Neutrophil (primary cell): ENCODE data around the gene BST2.

Experiments
- H3K27ac ChIP-seq: fragments of 200-600 bp; sonication (generic); 2 replicates; pipeline ENCODE4 v1.5.1; 2016; ENCODE audit warnings: mild to moderate bottlenecking, moderate library complexity
- H3K27me3 ChIP-seq: fragments of 200-600 bp; sonication (generic); 2 replicates; pipeline ENCODE4 v1.6.0; 2016; ENCODE audit warnings: mild to moderate bottlenecking
- H3K36me3 ChIP-seq: fragments of 200-600 bp; sonication (generic); 2 replicates; pipeline ENCODE4 v1.5.1; 2017
- H3K4me1 ChIP-seq, 2 experiments: fragments of 200-600 bp in 1 of 2; sonication (generic) in 1 of 2; 1 replicate in 1 of 2; 2 replicates in 1 of 2; pipeline versions ENCODE4 v1.5.1 to v1.6.1; 2013 to 2016; ENCODE audit warnings: low read depth in 1 of 2, low read length in 1 of 2, mild to moderate bottlenecking in 1 of 2, moderate library complexity in 1 of 2; ENCODE audit not compliant: control insufficient read depth in 1 of 2, insufficient read depth in 1 of 2
- H3K4me3 ChIP-seq, 2 experiments: fragments of 200-600 bp in 1 of 2; sonication (generic) in 1 of 2; 1 replicate in 1 of 2; 2 replicates in 1 of 2; pipeline ENCODE4 v1.5.1; 2013 to 2016; ENCODE audit warnings: low read depth in 1 of 2, low read length in 1 of 2, mild to moderate bottlenecking in 1 of 2, moderate library complexity in 1 of 2
- H3K9me3 ChIP-seq: fragments of 200-600 bp; sonication (generic); 2 replicates; pipeline ENCODE4 v1.5.1; 2016
- CTCF ChIP-seq: fragments of 200-600 bp; sonication (generic); IDR thresholded peaks from 2 replicates; pipeline ENCODE4 v1.5.1; 2016; ENCODE audit warnings: antibody characterized with exemption

BST2 gene

GRCh38 chr19:17359905-17360800, 45.3 kb downstream of the BST2 start:
- no peak for TF ChIP-seq CTCF
- no peak overlapping the region for H3K4me3 ChIP-seq
- H3K27me3 ChIP-seq, result peaks cover 12% of the 10 kb centered on the region
- no peak overlapping the region for H3K27ac ChIP-seq
- H3K36me3 ChIP-seq, result no peaks in the 10 kb centered on the region
- no peaks in the 10 kb centered on the region for H3K9me3 ChIP-seq
- no peaks in the 10 kb centered on the region for H3K4me1 ChIP-seq

DNA sequence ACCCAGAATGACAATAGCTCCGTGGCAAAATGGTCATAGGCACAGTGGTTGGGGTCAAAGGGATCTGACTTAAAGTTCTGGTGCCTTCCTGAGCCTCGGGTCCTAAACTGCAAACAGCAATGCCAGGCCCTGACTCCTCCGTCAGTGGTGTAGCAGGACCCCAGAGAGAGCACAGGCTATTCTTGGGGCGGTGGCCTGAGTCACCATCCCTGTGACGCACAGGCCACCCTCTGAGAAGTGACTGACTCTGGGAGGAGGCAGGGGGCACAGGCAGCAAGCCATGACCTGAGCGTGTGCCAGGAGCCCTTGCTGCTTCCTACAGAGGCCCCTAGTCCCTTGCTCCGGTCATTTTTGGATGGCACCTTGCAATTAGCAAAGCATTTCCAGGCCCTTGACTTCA, 47.0 kb downstream of the BST2 start:
- Histone ChIP-seq H3K27me3 (peaks cover 16% of the 10 kb centered on the region), H3K36me3 (no peaks in the 10 kb centered on the region), H3K4me3 (no peak overlapping the region), H3K27ac (no peak overlapping the region), H3K4me1 (no peaks in the 10 kb centered on the region), H3K9me3 (no peaks in the 10 kb centered on the region)
- no peak for TF ChIP-seq CTCF

- Histone ChIP-seq H3K27ac (no peak overlapping the region), H3K27me3 (peaks cover 18% of the 10 kb centered on the region), H3K36me3 (no peaks in the 10 kb centered on the region), H3K9me3 (no peaks in the 10 kb centered on the region), H3K4me1 (no peaks in the 10 kb centered on the region), H3K4me3 (no peak overlapping the region)
- no peak for TF ChIP-seq CTCF
These were observed 47.7 kb downstream of the BST2 start for GRCh38 chr19:17357724-17358123.

GRCh38 chr19:17357078-17357666, 48.3 kb downstream of the BST2 start:
- Histone ChIP-seq H3K4me3 (no peak overlapping the region), H3K27ac (no peak overlapping the region), H3K9me3 (no peaks in the 10 kb centered on the region), H3K36me3 (no peaks in the 10 kb centered on the region), H3K27me3 (peaks cover 18% of the 10 kb centered on the region), H3K4me1 (no peaks in the 10 kb centered on the region)
- no peak for TF ChIP-seq CTCF

GRCh38 chr19:17353386-17353785, 52.0 kb downstream of the BST2 start:
- peaks cover 0 to 4% of the 10 kb centered on the region in 2 experiments for H3K4me1 ChIP-seq
- H3K27me3 ChIP-seq, result peaks cover 55% of the 10 kb centered on the region
- no peak overlapping the region for H3K27ac ChIP-seq
- H3K36me3 ChIP-seq, result no peaks in the 10 kb centered on the region
- no peak for TF ChIP-seq CTCF
- H3K4me3 ChIP-seq, result no peak overlapping the region
- H3K9me3 ChIP-seq, result no peaks in the 10 kb centered on the region
